HG02642 (cell line): ENCODE measurements around the gene CAMK2G.
A peak's percentile ranks its signal among the peaks of the same experiment; 100 is the strongest.

Experiments
- ATAC-seq: cut with Tn5 transposase; IDR thresholded peaks from one replicate; pipeline ENCODE4 v1.9.1; 2021; ENCODE audit warnings: mild to moderate bottlenecking; ENCODE audit not compliant: unreplicated experiment, poor library complexity

The CAMK2G gene

GRCh38 chr10:73886085-73886529, 11.8 kb upstream of the CAMK2G start:
- ATAC-seq, result peak; percentile 75

DNA sequence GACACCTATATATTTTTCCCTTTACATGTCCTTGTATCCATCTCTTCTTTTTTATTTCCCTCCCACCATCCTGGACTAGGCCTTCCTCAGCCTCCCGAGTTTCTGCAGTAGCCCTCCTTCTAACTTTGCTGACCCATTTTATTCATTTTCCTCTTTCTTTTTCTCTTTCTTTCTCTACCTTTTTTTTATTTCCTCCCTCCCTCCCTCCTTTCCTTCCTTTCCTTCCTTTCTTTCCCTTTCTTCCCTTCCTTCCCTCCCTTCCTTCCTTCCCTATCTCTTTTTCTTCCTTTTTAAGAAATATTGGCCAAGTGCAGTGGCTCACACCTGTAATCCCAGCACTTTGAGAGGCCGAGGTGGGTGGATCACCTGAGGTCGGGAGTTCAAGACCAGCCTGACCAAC, 9.7 kb upstream of the CAMK2G start:
- ATAC-seq, result no peak

DNA sequence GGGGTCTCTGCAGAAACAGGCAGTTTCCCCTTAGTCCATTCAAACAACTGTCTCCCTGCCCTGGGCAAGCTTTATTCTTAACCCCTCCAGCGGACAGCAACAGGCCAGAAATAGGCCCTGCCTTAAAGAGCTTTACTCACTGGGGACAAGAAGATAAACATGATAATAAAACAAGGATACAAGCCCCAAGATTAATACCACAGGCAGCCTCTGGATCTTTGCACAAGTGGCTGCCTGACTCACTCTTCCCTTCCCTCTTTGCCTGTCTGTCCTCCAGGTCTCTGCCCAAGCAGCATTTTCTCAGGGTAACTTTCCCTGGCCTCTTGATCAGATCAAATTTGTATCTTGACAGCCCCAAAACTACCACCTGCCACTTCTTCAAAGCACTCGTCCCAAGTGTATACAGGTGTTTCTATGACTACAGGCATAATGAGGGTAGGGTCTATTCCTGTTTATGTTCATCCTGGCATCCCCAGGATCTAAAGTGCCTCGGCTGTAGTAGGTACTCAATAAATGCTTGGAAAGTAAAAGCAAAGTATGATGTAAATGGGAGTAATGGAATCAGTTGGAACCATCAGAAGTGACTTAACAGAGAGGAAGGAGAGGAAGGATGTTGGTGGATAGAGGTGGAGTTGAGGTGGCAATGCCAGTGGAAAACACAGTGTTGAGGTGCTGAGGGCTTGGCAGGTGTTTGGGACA, 7.0 kb upstream of the CAMK2G start:
- no peak for ATAC-seq

DNA sequence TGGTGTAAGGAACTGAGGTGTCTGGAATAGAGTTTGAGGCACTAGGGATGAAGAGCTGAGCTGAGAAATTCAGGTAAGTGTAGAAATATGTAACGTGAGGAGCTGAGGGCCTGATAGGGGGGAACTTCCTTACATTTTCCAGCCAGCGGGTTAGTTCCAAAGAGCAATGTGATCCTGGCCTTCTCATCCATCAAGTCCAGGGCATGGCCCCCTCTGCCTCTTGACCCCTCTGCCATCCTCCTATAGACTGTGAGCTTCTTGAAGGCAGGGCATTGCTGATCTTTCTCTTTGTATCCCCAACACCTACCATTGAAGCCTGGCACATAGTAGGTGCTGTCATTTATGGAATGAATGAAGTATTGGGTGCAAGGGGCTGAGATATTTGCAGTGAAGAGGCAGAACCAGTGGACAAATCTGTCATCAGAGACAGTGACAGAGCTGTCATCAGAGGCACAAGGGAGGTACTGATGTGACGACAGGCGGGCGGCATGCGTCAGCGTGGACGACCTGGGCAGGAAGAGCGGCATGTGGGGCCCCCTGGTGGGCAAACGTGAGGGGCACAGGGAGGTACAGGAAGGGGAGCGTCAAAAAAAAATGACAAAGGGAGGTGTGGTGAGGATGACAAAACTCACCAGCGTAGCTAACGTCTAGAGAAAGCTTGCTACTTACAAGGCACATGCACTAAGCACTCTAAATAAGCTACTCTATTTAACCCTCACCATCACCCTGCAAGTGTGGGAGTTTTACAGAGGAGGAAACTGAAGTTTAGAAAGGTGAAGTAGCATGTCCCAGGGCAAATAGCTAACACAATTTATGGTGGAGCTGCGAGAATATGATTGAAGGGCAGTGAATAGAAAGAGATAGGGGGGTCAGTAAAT, 5.2 kb upstream of the CAMK2G start:
- ATAC-seq, result peak; percentile 90

- ATAC-seq, result no peak
Measured at GRCh38 chr10:73878365-73878764, 4.0 kb upstream of the CAMK2G start.

DNA sequence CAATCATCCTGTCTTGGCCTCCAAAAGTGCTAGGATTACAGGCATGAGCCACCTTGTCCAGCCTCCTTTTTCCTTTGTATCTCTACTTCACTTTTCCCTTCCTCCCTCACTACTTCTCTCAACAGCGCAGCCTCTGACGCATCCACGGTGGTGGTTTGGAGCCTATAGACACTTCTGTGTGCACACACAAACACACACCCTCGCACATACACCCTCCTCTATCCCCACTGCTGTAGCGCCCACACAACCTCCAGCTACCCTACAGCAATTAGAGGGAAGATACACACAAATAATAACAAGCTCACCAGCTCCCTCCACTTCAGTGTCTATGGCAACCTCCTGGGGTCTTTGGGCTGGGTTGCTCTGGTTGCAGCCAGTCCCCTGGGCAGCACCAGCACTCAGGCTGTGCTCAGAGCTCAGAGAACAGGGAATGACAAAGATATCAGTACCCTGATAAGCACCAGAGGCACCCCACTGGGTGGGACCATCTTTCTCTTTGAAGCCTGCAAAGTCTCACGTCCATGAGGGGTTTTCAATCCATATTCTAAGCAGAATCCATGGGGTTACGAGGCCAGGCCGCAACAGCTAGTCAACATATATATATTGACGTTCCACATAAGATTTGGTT, 3.3 kb upstream of the CAMK2G start:
- no peak for ATAC-seq

DNA sequence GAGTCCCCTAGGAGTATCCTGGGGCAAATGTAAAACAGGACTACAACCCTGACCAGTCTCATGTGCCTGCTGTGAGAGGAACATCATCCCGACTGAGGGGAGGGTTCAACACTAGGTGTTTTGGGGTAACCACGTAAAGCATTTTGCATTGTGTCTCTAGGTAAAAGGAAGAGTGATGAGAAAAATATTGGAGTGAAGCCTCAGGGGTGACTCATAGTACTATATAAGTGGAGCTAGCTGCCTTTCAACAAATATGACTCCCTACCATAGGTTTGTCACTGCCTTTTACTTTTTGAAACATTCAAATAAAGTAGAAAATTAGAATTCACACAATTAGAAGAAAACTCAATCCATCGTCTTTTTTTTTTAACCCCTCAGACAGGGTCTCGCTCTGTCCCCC, 2.6 kb upstream of the CAMK2G start:
- ATAC-seq, result no peak

GRCh38 chr10:73876566-73876965, 2.2 kb upstream of the CAMK2G start:
- no peak for ATAC-seq

GRCh38 chr10:73876157-73876556, 1.8 kb upstream of the CAMK2G start:
- ATAC-seq, result no peak

DNA sequence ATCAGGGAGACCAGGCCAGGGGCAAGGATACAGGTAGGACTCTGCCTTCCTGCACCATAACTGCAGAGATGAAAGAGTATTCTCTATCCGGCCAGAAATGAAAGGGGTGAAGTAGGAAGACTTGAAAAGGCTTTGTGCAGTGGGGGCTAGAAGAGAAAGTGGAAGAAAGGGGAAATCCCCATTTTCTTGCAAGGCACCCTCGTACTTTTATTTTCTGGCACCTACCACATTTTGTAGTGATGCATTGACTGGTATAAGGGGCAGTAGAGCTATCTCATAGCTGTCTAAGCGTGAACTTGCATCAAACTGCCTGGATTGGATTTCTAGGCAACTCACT, 752 bp upstream of the CAMK2G start:
- ATAC-seq, result no peak

DNA sequence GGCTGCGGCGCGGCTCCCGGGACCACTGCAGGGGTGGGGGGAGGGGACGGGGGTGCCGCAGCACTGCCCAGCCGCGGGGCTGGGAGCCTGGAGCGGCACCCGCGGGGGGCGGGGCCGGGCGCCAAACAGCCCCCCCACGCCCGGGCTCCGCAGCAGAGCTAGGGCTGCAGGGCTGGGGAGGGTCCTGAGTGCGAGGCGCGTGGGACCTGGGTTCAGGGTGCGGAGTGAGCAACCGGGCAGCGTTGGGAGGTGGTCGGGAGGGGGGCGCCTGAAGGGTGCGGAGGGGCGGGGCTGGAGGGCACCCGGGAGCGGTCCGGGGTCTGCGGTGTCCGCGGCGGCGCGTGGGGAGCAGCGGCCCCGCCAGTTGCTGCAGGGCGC, 528 bp downstream of the CAMK2G start:
- ATAC-seq, result peak; percentile 2

DNA sequence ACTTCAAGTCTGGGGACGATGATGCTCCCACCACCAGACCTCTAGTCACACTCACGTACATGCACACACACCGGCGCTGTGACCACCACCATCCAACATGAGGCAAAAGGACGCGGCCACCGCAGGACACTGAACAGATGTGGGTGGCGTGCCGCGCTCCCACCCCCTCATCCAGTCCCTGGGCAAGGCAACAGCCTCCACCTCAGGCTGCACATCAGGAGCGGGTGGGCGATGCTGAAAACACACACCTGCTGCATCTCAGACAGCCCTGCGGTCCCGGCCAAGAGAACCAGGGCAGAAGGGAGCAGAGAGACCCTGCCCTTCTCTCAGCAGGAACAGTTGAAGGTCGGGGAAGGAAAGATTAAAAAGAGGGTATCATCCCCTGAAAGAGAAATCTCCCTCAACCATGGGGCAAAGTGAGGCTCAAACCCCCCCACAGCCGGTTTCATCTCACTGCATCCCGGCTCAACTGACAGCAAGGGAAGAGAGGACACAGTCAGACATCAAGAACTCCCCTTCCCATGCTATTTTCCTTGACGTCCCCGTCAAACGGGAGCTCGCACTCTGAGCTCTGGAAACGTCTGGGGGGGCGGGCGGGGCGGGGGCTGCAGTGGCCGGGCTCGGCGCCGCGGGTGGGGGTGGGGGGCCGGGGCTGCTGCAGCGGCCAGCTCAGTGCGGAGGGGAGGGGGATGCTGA, 1.1 kb downstream of the CAMK2G start:
- ATAC-seq, result no peak

- ATAC-seq, result no peak
Measured at GRCh38 chr10:73872190-73872710, 2.1 kb downstream of the CAMK2G start.

GRCh38 chr10:73871295-73872189, 2.8 kb downstream of the CAMK2G start:
- no peak for ATAC-seq

DNA sequence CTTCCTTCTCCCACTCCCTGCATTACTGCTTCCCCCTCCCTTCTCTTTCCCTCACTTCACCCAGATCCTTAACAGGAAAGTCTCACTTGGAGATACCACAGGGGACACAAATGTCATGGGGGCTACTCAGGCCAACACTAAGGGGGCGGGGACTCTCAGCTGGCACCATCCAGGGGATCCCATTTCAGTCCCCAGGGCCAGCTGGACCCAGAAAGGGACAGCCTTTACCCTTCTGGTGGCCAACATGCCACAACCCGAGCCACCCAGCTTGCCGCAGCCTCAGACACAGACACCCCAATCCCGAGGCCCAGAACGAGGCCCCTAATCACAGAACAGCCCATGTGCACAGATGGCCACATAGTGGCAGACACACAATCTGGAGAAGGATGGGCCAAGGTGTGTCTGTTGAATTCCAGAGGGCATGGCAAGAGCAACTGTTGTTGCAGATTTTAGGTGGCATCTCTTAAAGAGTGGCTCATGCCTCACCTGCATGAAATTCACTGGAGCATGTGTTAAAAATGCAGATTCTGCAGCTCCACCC, 5.6 kb downstream of the CAMK2G start:
- ATAC-seq, result no peak

- no peak for ATAC-seq
Measured at GRCh38 chr10:73867871-73868631, 6.3 kb downstream of the CAMK2G start.

- no peak for ATAC-seq
Measured at GRCh38 chr10:73867126-73867807, 7.1 kb downstream of the CAMK2G start.

DNA sequence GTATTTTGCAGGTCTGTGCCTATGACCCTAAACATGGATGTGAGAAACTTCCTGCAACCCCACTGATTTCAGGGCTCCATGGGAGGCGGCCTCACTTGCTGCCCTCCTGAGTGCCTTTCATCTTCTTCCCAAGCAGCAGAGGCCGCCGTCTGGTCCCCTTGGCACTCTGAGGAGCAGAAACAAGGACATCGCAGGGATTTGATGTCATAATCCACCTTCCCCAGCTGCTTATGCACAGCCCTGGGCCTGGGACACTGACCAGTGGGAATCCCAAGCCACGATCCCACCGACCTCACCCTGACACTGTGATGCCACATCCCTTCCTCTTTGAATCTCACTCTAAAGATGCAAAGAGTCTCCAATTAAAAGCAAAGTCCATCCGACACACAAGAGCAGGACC, 7.7 kb downstream of the CAMK2G start:
- ATAC-seq, result no peak
